ENCODE measurements around the gene RERE.
"Not testable (repeated sequence)": the region's sequence is repeated elsewhere in the genome, so short reads cannot be mapped to it uniquely, and the experiment has no call there.

RERE gene

GRCh38 chr1:8464377-8464776, 353.1 kb downstream of the RERE start:
- no peak for DNase-seq

- DNase-seq = no peak
Observed at GRCh38 chr1:8463144-8463927, 354.1 kb downstream of the RERE start.

GRCh38 chr1:8462371-8462892, 355.0 kb downstream of the RERE start:
- no peak for DNase-seq

GRCh38 chr1:8461351-8462110, 355.9 kb downstream of the RERE start:
- no peak for DNase-seq

- no peak for DNase-seq
Observed at GRCh38 chr1:8460784-8461183, 356.7 kb downstream of the RERE start.

- DNase-seq = no peak
Observed at GRCh38 chr1:8460132-8460544, 357.3 kb downstream of the RERE start.

GRCh38 chr1:8458607-8459006, 358.8 kb downstream of the RERE start:
- DNase-seq = no peak

GRCh38 chr1:8457760-8458381, 359.6 kb downstream of the RERE start:
- DNase-seq = no peak

GRCh38 chr1:8456991-8457390, 360.4 kb downstream of the RERE start:
- DNase-seq = no peak

GRCh38 chr1:8456308-8456912, 361.0 kb downstream of the RERE start:
- DNase-seq = no peak

- DNase-seq = no peak
Observed at GRCh38 chr1:8455700-8456307, 361.6 kb downstream of the RERE start.

- DNase-seq = no peak
Observed at GRCh38 chr1:8450312-8450711, 367.1 kb downstream of the RERE start.

- no peak for DNase-seq
Observed at GRCh38 chr1:8448911-8449661, 368.4 kb downstream of the RERE start.

- not testable (repeated sequence) for DNase-seq
Observed at GRCh38 chr1:8448505-8448904, 368.9 kb downstream of the RERE start.

GRCh38 chr1:8447616-8448150, 369.8 kb downstream of the RERE start:
- no peak for DNase-seq

- not testable (repeated sequence) for DNase-seq
Observed at GRCh38 chr1:8446119-8446518, 371.3 kb downstream of the RERE start.

- no peak for DNase-seq
Observed at GRCh38 chr1:8443558-8444194, 373.8 kb downstream of the RERE start.

- DNase-seq = no peak
Observed at GRCh38 chr1:8441426-8441825, 376.0 kb downstream of the RERE start.

- no peak for DNase-seq
Observed at GRCh38 chr1:8439015-8439702, 378.3 kb downstream of the RERE start.

- no peak for DNase-seq
Observed at GRCh38 chr1:8438489-8438888, 379.0 kb downstream of the RERE start.

- no peak for DNase-seq
Observed at GRCh38 chr1:8437347-8437746, 380.1 kb downstream of the RERE start.

Measured in NCI-H2107 (cell line).